ENCODE data around the gene ARHGEF39. TPM values are rescaled to one million over a fixed set of nuclear protein-coding genes. Genes with fewer than 3 reads are reported as not detected.
A peak's percentile ranks its signal among the peaks of the same experiment; 100 is the strongest.

The ARHGEF39 gene
- polyA plus RNA-seq, 3 donors from 2014 or later: 0.92 to 1.9 (median 1.1) TPM

DNA sequence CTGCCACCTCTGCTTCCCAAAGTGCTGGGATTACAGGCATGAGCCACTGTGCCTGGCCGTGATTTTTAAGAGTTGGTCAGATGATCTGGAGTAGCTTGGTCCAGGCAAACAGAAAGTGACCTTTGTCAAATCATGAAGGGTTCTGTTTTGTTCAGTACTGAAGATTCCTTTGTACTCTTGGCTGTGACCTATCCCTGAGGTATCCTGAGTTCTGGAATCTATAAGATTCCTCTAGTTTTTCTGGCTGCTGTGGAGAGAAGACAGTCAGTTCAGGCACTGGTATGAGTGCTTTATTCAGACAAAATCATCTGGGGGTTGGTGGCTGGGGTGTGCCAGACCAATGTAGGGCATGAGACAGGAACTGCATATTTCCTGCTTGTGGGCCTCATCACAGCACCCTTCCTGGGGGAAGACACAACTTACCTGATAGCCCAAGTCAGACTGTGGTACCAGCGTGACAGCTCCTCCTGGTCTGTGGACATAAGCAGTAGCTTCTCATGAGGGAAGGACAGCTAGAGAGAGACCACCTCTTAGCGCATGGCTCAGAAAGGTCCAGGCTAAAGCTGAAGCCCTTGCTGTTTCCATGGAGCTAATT lies 3.1 kb downstream of the ARHGEF39 start:
- H3K4me1 Mint-ChIP-seq: peaks cover 81 to 91% of the 10 kb centered on the region in 2 donors
- H3K36me3 Mint-ChIP-seq: peaks cover 13 to 24% (median 23%) of the 10 kb centered on the region in 3 donors
- peak overlapping the region; percentile 89 to 96 (median 92) for H3K27ac Mint-ChIP-seq
- H3K9me3 Mint-ChIP-seq: peaks cover 0 to 5% (median 3%) of the 10 kb centered on the region in 6 donors
- H3K4me3 Mint-ChIP-seq: peak overlapping the region; percentile 56 to 83 (median 77)
- DNase-seq: peak; percentile 51 to 53 (median 52)
- H3K27me3 Mint-ChIP-seq (ENCODE audit: low read depth in 3 of 3): peaks cover 11 to 28% (median 24%) of the 10 kb centered on the region in 3 donors

DNA sequence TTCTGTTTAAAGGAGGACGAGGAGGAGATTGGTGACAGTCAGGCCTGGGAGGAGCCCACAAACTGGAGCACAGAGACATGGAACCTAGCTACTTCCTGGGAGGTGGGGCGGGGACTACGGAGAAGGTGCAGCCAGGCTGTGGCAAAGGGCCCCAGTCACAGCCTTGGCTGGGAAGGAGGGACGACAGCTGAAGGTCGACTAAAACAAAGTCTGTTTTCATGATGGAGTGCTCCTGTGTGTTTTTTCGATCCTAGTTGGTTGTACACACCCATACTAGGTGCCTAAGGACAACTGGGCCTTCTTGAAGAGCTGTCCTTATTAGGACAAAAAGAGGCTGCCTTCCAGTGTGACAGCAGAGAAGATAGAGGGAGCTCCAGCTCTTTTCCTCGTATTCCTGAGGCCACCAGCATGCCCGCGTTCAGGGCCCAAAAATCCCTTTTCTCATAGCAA lies 4.0 kb downstream of the ARHGEF39 start:
- Mint-ChIP-seq H3K27me3 (ENCODE audit: low read depth in 3 of 3) (peaks cover 11 to 32% (median 27%) of the 10 kb centered on the region in 3 donors), H3K27ac (peak overlapping the region; percentile 81 to 96 (median 91)), H3K4me3 (peak overlapping the region; percentile 33 to 66 (median 52)), H3K4me1 (peaks cover 87 to 96% of the 10 kb centered on the region in 2 donors), H3K9me3 (peaks cover 0 to 5% (median 3%) of the 10 kb centered on the region in 6 donors), H3K36me3 (peaks cover 13 to 24% (median 23%) of the 10 kb centered on the region in 3 donors)
- no peak for DNase-seq

DNA sequence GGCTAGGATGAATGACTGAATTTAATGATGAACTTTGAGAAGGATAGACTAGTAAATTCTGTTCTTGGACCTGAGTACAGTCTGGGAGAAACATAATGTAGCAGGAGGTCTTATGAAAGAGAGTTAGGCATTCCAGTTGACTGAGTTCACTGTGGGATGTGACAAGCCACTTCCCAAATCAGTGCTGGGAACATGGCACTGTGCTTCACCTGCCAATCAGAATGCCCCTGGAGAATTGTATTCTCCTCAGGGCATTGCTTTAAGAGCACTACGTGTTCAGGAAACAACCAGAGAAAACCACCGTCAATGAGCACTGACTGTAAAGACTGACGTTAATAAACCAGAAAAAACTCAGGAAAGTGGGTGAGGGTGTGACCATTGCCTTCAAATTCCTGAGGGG lies 5.7 kb downstream of the ARHGEF39 start:
- peaks cover 13 to 24% (median 23%) of the 10 kb centered on the region in 3 donors for H3K36me3 Mint-ChIP-seq

DNA sequence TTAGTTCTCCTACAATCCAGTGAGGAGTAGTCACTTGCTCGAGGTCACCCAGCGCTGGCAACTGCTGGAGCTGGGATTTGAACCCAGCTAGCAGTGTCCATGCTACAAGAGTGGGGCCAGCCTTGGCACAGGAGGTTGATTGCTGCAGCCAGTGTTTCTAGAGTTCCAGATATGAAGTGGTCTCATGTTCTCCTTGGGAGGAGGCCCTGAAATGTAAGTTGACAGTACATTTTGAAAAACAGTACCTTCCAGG lies 6.1 kb downstream of the ARHGEF39 start:
- Mint-ChIP-seq H3K9me3 (peaks cover 0 to 5% (median 3%) of the 10 kb centered on the region in 6 donors), H3K4me1 (peaks cover 74 to 84% of the 10 kb centered on the region in 2 donors), H3K4me3 (peak overlapping the region; percentile 81 to 91 (median 89)), H3K27ac (peak overlapping the region; percentile 89 to 100 (median 92)), H3K27me3 (ENCODE audit: low read depth in 3 of 3) (peaks cover 11 to 30% (median 26%) of the 10 kb centered on the region in 3 donors), H3K36me3 (peaks cover 13 to 24% (median 23%) of the 10 kb centered on the region in 3 donors)
- no peak for DNase-seq

More for the DNA sequence above, 5.7 kb downstream of the ARHGEF39 start:
- H3K9me3 Mint-ChIP-seq: peaks cover 0 to 5% (median 3%) of the 10 kb centered on the region in 6 donors
- peak overlapping the region; percentile 89 to 100 (median 92) for H3K27ac Mint-ChIP-seq
- DNase-seq: no peak
- H3K27me3 Mint-ChIP-seq (ENCODE audit: low read depth in 3 of 3): peaks cover 11 to 30% (median 26%) of the 10 kb centered on the region in 3 donors
- H3K4me3 Mint-ChIP-seq: peak overlapping the region; percentile 81 to 91 (median 89)
- peaks cover 78 to 85% of the 10 kb centered on the region in 2 donors for H3K4me1 Mint-ChIP-seq

DNA sequence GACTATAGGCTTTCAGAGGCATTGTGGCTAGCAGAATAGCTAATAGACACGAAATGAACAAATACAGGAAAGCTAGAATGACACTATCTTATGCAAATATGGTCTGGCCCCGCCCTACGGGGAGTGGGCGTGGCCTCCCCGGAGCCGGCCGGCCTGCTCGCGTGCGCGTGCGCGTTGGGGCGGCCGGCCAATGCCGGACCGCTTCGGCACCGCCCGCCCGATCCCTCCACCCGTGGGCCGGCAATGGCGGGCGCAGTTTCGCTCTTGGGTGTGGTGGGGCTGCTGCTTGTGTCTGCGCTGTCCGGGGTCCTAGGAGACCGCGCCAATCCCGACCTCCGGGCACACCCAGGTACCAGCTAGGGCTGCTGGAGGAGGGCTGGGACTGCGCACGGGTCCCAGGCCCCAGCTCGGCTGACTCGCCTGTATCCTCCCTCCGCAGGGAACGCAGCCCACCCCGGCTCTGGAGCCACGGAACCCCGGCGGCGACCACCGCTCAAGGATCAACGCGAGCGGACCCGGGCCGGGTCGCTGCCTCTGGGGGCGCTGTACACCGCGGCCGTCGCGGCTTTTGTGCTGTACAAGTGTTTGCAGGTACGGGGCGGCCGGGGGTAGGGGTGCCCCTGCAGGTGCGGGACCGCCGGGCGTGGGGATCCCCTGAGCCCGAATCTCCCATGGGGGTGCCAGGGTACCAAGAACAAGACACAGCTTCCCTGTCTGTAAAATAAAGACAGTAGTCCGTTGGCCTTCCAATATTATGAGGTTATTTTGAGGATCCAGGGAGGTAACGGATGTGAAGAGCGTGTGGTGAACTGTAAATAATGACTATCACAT lies 6.6 kb downstream of the ARHGEF39 start, which contains the start of gene CCDC107:
TSS of gene CCDC107 (plus strand) at position 156 of the 831 bp plus-strand sequence. CDS start at position 244, 88 bp downstream.
- H3K9me3 Mint-ChIP-seq: peaks cover 0 to 5% (median 3%) of the 10 kb centered on the region in 6 donors
- H3K4me3 Mint-ChIP-seq: peak within 1 kb of the TSS; percentile 81 to 91 (median 89)
- DNase-seq: peak; percentile 91 to 93 (median 93)
- peak within 1 kb of the TSS; percentile 97 to 100 (median 99) for H3K27ac Mint-ChIP-seq
- H3K36me3 Mint-ChIP-seq: peaks cover 13 to 24% (median 23%) of the 10 kb centered on the region in 3 donors
- H3K4me1 Mint-ChIP-seq: peaks cover 70 to 78% of the 10 kb centered on the region in 2 donors
- H3K27me3 Mint-ChIP-seq (ENCODE audit: low read depth in 3 of 3): peaks cover 11 to 30% (median 26%) of the 10 kb centered on the region in 3 donors

DNA sequence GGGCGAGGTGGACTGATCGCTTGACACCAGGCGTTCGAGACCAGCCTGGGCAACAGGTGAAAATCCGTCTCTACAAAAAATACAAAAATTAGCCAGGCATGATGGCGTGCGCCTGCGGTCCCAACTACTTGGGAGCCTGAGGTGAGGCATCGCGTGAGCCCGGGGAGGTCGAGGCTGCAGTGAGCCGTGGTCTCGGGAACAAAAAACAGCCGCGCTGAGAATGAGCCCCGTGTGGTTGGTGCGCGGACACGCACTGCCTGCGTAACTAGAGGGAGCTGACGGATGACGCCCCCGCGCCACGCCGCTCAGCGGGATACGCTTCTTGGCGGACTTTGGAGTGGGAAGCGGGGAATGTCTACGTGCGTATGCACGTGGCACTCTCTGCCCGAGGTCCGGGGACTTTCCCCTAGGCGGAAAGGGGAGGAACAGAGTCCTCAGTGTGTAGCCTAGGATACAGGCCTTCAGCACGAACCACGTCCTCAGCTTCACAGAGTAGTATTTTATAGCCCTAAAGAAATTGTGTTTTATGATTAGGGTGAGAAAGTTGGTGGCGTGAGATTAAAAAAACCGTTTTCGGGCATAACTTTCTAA lies 7.4 kb downstream of the ARHGEF39 start, which contains the start of gene RMRP:
TSS of gene RMRP (minus strand) at position 474 of the 591 bp plus-strand sequence.
- peak within 1 kb of the TSS; percentile 97 to 100 (median 99) for H3K27ac Mint-ChIP-seq
- DNase-seq: peak; percentile 90 to 94 (median 93)
- peak within 1 kb of the TSS; percentile 81 to 91 (median 89) for H3K4me3 Mint-ChIP-seq
- peaks cover 13 to 24% (median 23%) of the 10 kb centered on the region in 3 donors for H3K36me3 Mint-ChIP-seq
- H3K9me3 Mint-ChIP-seq: peaks cover 0 to 5% (median 3%) of the 10 kb centered on the region in 6 donors
- H3K4me1 Mint-ChIP-seq: peaks cover 63 to 71% of the 10 kb centered on the region in 2 donors
- peaks cover 11 to 30% (median 26%) of the 10 kb centered on the region in 3 donors for H3K27me3 Mint-ChIP-seq (ENCODE audit: low read depth in 3 of 3)

DNA sequence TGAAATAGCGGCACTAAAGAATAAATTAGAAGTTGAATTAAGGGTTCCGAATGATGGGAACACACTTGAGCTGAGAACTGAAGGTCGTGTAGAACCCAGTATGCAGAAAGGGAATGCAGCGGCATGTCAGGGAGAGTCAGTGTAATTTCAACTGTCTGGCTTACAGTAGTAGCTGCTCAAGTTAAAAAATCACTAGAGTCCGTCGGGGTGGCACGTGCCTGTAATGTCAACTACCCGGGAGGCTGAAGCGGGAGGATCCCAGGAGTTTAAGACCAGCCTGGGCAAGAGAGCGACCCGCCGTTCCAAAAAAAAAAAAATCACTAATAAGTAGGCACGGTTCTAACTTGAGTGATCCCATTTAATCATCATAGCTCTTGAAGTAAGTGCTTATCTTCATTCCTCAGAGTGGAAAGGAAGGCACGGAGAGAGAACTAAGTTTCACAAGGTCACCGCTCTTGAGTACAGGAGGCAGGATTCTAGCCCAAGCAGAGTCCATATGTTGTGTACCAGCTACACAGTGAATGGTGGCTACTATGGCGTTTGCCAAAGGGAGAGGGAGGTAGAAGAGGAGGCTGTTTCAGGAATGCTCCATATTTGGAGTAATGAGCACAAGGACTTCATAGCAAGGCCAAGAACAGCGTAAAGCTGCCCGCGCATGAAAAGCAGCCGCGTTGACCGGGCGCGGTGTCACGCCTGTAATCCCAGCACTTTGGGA lies 8.0 kb downstream of the ARHGEF39 start:
- Mint-ChIP-seq H3K4me1 (peaks cover 56 to 65% of the 10 kb centered on the region in 2 donors), H3K9me3 (peaks cover 0 to 5% (median 3%) of the 10 kb centered on the region in 6 donors), H3K4me3 (peak overlapping the region; percentile 81 to 91 (median 87))

DNA sequence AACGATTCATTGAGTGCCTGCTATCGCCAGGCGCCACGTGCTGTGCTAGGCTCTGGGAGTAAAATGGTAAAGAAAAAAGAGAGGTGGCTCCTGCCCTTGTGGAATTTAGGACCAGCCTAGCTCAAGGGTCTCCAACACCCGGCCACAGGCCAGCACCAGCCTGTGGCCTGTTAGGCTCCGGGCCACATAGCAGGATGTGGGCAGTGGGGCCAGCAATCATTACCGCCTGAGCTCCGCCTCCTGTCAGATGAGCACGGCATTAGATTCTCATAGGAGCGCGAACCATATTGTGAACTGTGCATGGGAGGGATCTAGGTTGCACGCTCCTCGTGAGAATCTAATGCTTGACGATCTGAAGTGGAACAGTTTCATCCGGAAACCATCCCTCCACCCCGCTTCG lies 8.6 kb downstream of the ARHGEF39 start:
- Mint-ChIP-seq H3K27ac (peak overlapping the region; percentile 97 to 100 (median 99)), H3K4me1 (peaks cover 51 to 61% of the 10 kb centered on the region in 2 donors), H3K36me3 (peaks cover 8 to 19% (median 19%) of the 10 kb centered on the region in 3 donors), H3K4me3 (peak overlapping the region; percentile 81 to 91 (median 87)), H3K9me3 (peaks cover 0 to 5% (median 3%) of the 10 kb centered on the region in 6 donors), H3K27me3 (ENCODE audit: low read depth in 3 of 3) (peaks cover 11 to 30% (median 24%) of the 10 kb centered on the region in 3 donors)
- peak; percentile 46 to 50 (median 48) for DNase-seq

More for the DNA sequence above, 8.0 kb downstream of the ARHGEF39 start:
- Mint-ChIP-seq H3K27ac (peak overlapping the region; percentile 97 to 100 (median 99)), H3K36me3 (peaks cover 12 to 23% (median 23%) of the 10 kb centered on the region in 3 donors), H3K27me3 (ENCODE audit: low read depth in 3 of 3) (peaks cover 11 to 30% (median 24%) of the 10 kb centered on the region in 3 donors)
- no peak for DNase-seq

DNA sequence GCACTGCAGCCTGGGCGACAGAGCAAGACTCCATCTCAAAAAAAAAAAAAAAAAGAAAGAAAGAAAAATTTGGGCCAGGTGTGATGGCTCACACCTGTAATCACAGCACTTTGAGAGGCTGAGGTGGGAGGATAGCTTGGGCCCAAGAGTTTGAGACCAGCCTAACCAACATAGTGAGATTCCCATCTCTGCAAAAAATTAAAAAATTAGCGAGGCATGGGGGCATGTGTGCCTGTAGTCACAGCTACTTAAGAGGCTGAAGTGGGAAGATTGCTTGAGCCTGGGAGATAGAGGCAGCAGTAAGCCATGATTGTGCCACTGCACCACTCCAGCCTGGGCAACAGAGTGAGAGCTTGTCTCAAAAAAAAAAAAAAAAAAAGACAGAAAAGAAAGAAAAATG lies 11.4 kb downstream of the ARHGEF39 start:
- H3K4me1 Mint-ChIP-seq: peaks cover 41 to 50% of the 10 kb centered on the region in 2 donors
- no peaks in the 10 kb centered on the region for H3K36me3 Mint-ChIP-seq
- peaks cover 0 to 5% (median 3%) of the 10 kb centered on the region in 6 donors for H3K9me3 Mint-ChIP-seq
- H3K4me3 Mint-ChIP-seq: no peak overlapping the region
- peaks cover 13 to 21% (median 20%) of the 10 kb centered on the region in 3 donors for H3K27me3 Mint-ChIP-seq (ENCODE audit: low read depth in 3 of 3)
- no peak overlapping the region for H3K27ac Mint-ChIP-seq
- no peak for DNase-seq

DNA sequence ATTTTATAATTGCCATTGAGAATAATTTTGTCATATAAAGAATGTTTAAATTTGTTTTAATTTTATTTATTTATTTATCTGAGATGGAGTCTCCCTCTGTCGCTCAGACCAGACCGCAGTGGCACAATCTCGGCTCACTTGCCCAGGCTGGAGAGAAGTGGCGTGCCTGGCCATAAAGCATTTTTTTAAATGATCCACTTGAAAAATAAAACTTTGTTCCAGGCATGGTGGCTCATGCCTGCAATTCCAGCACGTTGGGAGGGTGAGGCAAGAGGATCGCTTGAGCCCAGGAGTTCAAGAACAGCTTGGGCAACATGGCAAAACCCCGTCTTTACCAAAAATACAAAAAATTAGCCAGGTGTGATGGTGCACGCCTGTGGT lies 12.2 kb downstream of the ARHGEF39 start:
- Mint-ChIP-seq H3K36me3 (no peaks in the 10 kb centered on the region), H3K27ac (no peak overlapping the region), H3K4me3 (no peak overlapping the region), H3K9me3 (peaks cover 0 to 2% (median 1%) of the 10 kb centered on the region in 6 donors), H3K27me3 (ENCODE audit: low read depth in 3 of 3) (peaks cover 8 to 16% (median 14%) of the 10 kb centered on the region in 3 donors), H3K4me1 (peaks cover 47 to 54% of the 10 kb centered on the region in 2 donors)
- no peak for DNase-seq

DNA sequence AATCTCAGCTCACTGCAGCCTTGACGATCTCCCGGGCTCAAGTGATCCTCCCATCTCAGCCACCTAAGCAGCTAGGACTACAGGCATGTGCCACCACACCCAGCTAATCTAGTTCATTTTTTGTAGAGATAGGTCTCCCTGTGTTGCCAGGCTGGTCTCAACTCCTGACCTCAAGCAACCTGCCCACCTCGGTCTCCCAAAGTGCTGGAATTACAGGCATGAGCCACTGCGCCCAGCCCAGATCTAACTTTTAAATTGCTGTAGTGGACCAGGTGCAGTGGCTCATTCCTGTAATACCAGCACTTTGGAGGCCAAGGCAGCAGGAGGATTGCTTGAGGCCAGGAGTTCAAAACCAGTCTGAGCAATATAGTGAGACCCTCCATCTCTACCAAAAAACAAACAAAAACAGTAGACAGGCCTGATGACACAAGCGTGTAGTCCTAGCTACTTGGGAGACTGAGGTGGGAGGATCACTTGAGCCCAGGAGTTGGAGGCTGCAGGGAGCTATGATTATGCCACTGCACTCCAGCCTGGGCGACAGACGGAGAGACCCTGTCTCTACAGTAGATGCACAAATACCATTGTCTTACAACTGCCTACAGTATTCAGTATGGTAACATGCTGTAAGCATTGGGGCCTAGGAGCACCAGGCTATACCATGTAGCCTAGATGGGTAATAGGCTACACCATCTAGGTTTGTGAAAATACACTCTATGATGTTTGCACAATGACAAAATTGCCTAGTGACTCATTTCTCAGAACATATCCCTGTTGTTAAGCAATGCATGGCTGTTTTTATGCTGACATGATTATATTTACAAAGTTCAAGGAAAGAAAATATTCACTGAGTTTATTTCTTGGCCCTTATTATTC lies 12.8 kb downstream of the ARHGEF39 start:
- no peak overlapping the region for H3K27ac Mint-ChIP-seq
- no peak overlapping the region for H3K4me3 Mint-ChIP-seq
- H3K4me1 Mint-ChIP-seq: peaks cover 47 to 54% of the 10 kb centered on the region in 2 donors
- no peaks in the 10 kb centered on the region for H3K36me3 Mint-ChIP-seq
- peaks cover 8 to 16% (median 14%) of the 10 kb centered on the region in 3 donors for H3K27me3 Mint-ChIP-seq (ENCODE audit: low read depth in 3 of 3)
- no peak for DNase-seq
- H3K9me3 Mint-ChIP-seq: no peaks in the 10 kb centered on the region
